GM19324 (cell line): ENCODE measurements around the gene DSG1.
"Not testable (repeated sequence)": the region's sequence is repeated elsewhere in the genome, so short reads cannot be mapped to it uniquely, and the experiment has no call there.

Source experiments
- ATAC-seq: cut with Tn5 transposase; IDR thresholded peaks from one replicate; pipeline ENCODE4 v1.9.1; 2021; ENCODE audit warnings: mild to moderate bottlenecking, moderate library complexity; ENCODE audit not compliant: unreplicated experiment, low FRiP score

DSG1 gene

DNA sequence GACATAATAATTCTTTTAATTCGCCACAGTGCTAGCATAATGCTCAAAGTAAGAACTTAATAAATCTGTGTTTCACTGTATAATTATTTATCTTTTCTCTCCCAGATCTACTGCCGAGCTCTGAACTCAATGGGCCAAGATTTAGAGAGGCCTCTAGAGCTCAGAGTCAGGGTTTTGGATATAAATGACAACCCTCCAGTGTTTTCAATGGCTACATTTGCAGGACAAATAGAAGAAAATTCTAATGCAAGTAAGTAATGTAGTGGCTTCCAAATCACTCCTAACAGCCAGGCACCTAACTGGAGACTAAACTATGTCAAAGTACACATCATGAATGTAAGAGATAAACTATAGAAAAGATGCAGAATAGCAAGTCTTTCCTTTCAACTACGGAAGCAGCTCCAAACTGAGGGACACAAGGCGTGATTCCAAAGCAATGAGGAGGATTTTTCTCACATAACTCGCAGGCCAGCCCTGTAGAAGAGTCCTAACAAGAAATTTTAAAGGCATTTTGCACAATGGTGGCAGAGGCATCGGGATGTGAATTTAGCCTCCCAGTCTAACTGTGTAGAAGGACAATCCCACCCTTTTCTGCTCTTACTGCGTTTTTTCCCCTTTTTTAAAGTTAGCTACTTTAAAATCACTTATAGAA, 12.0 kb downstream of the DSG1 start:
- no peak for ATAC-seq

DNA sequence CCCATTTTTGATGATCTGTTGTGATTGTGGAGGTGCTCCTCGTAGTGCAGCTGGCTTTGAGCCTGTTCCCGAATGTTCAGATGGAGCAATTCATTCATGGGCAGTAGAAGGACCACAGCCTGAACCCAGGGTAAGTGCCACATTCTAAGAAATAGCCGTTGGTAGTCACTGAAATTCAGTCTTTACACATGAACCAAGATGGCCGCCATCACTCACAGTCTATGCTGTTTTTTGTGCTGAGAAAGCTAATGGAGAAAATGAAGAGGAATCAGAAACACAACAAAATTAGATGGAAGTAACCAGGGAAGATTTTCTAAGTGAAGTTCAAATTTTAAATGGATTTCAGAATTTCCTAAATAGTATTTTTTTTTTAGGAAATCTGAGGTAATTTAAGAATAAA, 25.5 kb downstream of the DSG1 start:
- ATAC-seq = no peak

DNA sequence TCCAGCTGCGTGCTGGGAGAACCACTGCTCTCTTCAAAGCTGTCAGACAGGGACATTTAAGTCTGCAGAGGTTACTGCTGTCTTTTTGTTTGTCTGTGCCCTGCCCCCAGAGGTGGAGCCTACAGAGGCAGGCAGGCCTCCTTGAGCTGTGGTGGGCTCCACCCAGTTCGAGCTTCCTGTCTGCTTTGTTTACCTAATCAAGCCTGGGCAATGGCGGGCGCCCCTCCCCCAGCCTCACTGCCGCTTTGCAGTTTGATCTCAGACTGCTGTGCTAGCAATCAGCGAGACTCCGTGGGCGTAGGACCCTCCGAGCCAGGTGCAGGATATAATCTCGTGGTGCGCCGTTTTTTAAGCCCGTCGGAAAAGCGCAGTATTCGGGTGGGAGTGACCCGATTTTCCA, 35.4 kb downstream of the DSG1 start:
- not testable (repeated sequence) for ATAC-seq

- no peak for ATAC-seq
Measured at GRCh38 chr18:31354990-31355389, 37.0 kb downstream of the DSG1 start.

- no peak for ATAC-seq
Measured at GRCh38 chr18:31356025-31356424, 38.1 kb downstream of the DSG1 start.

- no peak for ATAC-seq
Measured at GRCh38 chr18:31364190-31364589, 46.2 kb downstream of the DSG1 start.

DNA sequence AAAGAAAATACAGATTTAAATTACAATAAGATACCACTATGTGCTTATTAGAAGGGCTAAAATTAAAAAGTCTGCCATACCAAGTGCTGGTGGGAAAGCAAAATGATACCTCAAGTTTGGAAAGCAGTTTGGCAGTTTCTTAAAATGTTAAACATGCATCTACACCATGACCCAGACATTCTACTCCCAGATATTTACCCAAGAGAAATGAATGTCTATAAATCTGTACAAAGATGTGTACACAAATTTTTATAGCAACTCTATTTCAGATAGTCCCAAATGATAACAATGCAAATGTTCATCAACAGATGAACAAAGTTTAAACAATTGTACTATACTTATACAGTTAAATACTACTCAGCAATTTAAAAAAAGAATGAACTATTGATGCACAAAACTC, 51.5 kb downstream of the DSG1 start:
- no peak for ATAC-seq

DNA sequence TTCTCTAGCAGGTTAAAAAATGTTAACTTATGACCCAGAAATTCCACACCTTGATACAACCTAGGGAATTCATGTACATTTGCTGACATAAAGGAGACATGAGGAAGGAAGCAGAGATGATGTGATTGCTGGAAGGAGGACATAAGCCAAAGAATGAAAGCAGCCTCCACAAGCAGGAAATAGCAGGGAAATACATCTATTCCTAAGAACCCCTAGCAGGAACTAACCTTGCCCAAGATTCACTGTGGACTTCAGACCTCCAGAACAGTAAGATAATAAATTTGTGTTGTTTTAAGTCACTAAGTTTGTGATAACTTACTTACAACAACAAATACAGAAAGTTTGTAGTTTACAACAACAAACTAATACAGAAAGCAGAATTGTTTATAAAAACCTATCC, 54.0 kb downstream of the DSG1 start:
- no peak for ATAC-seq

DNA sequence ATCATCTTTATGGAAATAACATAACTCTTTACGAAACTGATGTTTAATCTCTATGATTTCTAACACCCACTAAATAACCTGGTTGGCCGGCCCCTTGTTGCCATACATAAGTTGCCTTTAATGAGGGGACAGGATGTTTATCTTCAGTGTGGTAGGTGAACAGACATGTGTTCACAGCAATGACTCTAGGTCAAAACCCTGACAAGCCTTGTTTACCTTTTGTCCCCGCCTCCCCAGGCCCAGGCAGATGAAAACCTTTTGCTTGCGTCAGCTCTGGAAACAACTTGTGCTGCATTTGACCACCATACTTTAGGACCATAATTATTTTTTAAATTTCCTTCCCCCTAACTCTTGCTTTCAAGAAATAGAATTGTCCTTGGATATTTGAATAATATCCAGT, 55.7 kb downstream of the DSG1 start:
- no peak for ATAC-seq

GRCh38 chr18:31376477-31376876, 58.5 kb downstream of the DSG1 start, which contains the start of gene DSG4:
DSG4 (plus strand) TSS chr18:31376777; CDS start chr18:31376912, 135 bp downstream.
- ATAC-seq = no peak

GRCh38 chr18:31380912-31381311, 63.0 kb downstream of the DSG1 start:
- no peak for ATAC-seq

GRCh38 chr18:31382107-31382506, 64.1 kb downstream of the DSG1 start:
- ATAC-seq = no peak

DNA sequence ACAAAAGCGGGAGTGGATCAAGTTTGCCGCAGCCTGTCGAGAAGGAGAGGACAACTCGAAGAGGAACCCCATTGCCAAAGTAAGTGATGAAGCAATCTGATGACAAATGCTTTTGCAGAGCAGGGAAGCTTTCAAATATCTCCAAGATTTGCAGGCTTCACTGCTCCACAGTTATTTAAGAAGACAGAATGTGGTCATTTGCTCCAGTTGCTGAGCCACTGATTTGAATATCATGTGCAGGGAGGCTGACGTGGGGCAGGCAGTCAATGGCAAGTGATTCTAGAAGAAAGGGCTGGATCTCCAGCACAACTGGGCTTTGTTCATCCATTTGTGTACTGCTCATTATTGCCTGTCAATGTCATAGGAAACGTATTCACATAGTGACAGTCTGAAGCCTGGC, 68.8 kb downstream of the DSG1 start:
- no peak for ATAC-seq

- ATAC-seq = no peak
Measured at GRCh38 chr18:31393286-31393685, 75.3 kb downstream of the DSG1 start.

DNA sequence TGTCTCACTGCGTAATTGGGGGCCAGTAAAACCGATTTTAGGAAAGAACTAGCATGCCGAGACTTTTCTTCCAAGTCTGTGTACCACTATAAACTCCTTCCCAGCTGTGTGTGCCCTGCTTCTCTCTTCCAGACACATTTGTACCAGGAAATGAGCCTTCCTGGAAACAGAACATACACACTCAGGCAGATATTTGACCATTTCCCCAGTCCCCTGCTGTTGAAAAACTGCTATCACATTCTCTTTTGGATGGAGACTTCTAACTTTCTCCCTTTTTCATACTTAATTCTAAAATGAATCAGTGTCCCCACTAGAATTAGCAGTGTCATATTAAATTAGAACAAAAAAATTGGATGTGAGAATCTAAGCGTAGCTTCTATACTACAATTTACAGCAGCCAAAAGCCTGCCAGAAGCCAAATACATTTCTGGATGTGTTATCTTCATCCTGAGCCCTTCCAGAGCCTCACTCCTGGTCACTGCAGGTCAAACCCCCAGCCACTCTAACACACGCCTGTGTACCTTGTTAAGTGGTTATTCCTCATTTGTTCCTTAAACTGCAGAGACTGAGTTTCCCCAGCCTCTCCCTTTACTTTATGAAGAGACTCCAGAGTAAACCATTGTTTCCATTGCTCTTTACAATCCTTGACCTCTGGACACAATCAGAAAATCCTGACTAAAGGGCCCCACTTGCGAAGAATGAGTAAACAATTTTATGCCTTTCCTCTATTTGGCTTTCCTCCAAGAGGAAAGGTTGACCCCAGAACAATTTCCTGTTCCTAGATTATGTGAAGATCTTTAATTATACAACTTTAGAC, 79.0 kb downstream of the DSG1 start:
- no peak for ATAC-seq

- no peak for ATAC-seq
Measured at GRCh38 chr18:31398191-31398590, 80.2 kb downstream of the DSG1 start.

GRCh38 chr18:31399306-31400032, 81.5 kb downstream of the DSG1 start:
- no peak for ATAC-seq

- no peak for ATAC-seq
Measured at GRCh38 chr18:31401156-31402025, 83.4 kb downstream of the DSG1 start.

GRCh38 chr18:31402026-31402373, 84.0 kb downstream of the DSG1 start:
- ATAC-seq = no peak

DNA sequence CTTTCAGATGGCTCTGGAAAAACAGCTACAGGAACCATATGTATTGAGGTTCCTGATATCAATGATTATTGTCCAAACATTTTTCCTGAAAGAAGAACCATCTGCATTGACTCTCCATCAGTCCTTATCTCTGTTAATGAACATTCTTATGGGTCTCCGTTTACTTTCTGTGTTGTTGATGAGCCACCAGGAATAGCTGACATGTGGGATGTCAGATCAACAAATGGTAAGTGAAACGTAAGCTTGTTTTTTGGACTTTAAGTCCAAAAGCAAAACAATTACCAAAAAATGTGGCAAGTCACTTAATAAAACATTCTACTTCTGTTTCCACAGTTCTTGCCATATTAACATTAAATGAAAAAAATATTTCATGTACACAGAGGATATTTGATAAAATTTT, 85.4 kb downstream of the DSG1 start:
- no peak for ATAC-seq
